NOMO-1 treated with DMSO at 0.1 percent for 48 hours (cell line): ENCODE results near the gene NR3C2.
"Not testable (repeated sequence)": the region's sequence is repeated elsewhere in the genome, so short reads cannot be mapped to it uniquely, and the experiment has no call there.

Source experiments
- DNase-seq: peaks from one replicate; lab custom pipeline; 2025; ENCODE audit not compliant: unreplicated experiment; lab: John Stamatoyannopoulos, UW

The NR3C2 gene

DNA sequence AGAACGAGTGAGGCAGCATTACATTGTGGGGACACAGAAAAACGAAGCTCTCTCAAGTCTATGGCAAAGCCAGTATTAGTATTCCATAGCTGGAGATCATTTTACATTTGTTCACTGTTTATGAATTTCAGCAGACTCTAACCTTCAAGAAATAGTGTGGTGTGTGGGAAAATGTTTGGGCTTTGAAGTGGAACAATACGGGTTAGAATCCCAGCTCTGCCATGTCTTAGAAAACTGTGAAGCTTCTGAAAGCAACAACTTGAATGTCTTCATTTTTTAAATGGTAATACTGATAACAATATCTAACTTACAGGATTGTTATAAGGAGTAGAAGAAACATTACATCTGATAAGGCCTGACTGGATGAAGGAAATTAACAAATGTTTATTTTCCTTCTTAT, 217.7 kb downstream of the NR3C2 start:
- no peak for DNase-seq

DNA sequence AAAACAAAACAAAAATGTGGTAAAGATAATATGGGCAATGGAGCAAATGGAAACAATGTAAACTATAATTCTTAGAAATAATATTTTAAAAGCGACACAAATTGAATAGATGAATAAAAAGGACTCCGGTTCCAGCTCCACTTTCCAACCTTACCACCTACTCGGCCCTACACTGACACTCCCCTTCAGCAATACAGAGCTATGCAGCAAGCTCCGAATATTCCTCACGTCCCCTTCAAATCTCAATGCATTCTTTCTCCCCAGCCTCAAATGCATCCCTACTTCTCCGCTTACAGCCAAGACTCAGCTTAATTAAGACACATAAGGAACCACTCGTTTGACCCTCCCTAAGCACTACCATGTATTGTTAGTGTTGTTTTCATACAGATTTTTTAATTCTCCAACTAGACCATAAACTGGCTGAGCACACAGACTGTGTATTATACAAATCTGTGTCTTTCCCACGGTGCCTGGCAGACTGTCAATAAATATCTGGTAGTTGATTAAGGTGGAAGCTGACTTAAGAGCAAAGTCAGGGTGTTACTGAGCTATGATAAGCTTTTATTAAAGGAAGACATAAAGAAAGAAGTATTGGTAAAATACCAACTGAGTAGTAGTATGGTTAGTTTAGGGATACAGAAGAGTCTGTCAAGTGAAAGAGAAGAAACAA, 219.1 kb downstream of the NR3C2 start:
- no peak for DNase-seq

- peak; percentile 2 for DNase-seq
These were observed 225.1 kb downstream of the NR3C2 start for GRCh38 chr4:148216866-148217814.

GRCh38 chr4:148216321-148216720, 225.9 kb downstream of the NR3C2 start:
- DNase-seq, result no peak

GRCh38 chr4:148215202-148215601, 227.0 kb downstream of the NR3C2 start:
- no peak for DNase-seq

- DNase-seq, result no peak
These were observed 227.6 kb downstream of the NR3C2 start for GRCh38 chr4:148214529-148215166.

GRCh38 chr4:148211533-148211932, 230.7 kb downstream of the NR3C2 start:
- DNase-seq, result no peak

- DNase-seq, result no peak
These were observed 231.6 kb downstream of the NR3C2 start for GRCh38 chr4:148210661-148211060.

DNA sequence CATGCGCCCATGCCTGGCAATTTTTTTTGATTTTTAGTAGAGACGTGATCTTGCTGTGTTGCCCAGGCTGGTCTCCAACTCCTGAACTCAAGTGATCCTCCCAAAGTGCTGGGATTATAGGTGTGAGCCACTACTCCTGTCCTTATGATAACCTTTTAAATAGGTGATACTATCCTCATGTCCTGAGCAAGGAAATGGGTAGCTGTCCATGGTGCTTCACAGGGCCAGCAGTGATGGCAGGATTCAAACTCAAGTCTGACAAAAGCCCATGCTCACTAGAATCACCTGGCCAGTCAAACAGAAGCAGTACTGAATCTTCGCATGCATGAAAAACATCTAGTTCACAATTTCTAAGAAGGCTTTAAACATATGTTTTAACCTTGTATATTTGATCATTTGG, 235.1 kb downstream of the NR3C2 start:
- DNase-seq, result no peak

GRCh38 chr4:148205476-148205875, 236.7 kb downstream of the NR3C2 start:
- DNase-seq, result no peak

DNA sequence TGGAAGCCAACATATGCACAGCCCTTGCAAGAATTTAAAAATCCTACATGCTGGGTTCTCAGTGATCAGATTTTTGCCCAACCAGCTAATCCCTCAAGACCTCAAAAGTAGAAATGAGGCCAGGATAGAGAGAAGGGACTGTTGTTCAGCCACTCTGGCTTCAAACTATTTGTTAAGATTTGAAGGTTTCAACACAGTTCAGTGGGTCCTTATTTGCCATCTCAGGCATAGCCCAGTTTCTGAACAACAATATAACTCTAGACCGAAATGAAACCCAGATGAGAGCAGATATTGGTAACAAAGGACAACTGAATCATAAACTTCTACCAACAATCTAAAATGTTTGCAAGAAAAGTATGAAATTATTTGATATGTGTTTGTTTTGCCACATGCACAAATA, 237.3 kb downstream of the NR3C2 start:
- no peak for DNase-seq

- no peak for DNase-seq
These were observed 238.0 kb downstream of the NR3C2 start for GRCh38 chr4:148204171-148204570.

- no peak for DNase-seq
These were observed 238.9 kb downstream of the NR3C2 start for GRCh38 chr4:148203056-148203898.

DNA sequence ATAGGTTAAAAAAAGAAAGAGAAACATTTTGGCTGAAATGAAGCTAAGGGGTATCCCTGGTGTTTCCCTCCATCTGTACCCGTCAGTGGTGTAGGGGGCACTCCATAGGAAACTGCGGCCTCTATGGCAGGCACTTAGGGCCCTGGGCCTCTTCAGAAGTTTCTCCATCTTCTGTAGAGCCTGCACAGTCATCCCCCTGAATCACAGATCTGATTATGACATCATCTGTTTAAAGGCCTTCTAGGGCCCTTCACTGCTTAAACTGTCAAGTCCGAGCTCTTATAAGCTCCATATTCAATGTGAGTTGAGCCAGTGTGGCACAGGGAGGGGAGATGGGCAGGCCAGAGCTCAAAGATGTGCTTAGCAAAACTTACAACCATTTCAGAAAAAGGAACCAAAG, 241.3 kb downstream of the NR3C2 start:
- DNase-seq, result no peak

DNA sequence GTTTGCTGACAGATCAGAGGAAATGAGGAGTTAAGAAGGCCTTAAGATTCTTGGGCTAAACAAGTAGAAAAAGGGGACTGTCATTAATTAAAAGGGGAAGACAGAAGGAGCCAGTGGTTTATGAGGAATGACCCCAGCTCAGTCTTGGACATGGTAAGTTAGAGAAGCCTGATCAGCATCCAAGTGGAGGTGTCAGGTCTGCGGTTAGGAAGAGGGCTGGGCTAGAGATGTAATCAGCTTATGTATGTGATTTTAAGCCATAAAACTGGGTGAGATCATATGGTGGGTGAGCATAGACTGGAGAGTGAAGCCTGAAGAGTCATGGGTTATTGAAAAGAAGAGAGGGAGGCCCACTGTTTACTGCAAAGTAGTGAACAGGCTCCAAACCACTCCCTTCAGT, 246.1 kb downstream of the NR3C2 start:
- no peak for DNase-seq

GRCh38 chr4:148192526-148192925, 249.7 kb downstream of the NR3C2 start:
- DNase-seq, result no peak

GRCh38 chr4:148187454-148188222, 254.6 kb downstream of the NR3C2 start:
- not testable (repeated sequence) for DNase-seq

DNA sequence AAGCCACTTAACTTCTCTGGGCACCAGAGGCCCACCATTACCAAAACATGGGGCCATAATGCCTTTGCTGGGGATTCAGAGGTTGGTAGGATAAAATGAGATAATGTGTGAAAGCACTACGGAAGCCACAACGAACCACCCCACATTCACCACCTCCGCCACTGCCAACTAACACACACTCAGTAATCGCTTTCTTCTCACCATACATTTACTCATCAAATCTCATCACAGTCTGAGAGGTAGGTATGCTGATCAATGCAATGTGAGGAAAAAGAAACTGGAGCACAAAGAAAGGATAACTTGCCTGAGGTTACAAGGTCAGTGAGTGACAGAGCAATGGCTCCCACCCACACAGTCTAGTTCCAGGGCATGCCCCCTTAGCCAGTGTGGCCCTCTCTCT, 257.3 kb downstream of the NR3C2 start:
- no peak for DNase-seq

GRCh38 chr4:148182230-148182911, 259.8 kb downstream of the NR3C2 start:
- DNase-seq, result no peak
